Endothelial cell (in vitro differentiated cells): ENCODE results near the gene PRRT2. TPM values are rescaled to one million over a fixed set of nuclear protein-coding genes. Genes with fewer than 3 reads are reported as not detected.

Experiments used
- DNase-seq: peaks from one replicate; pipeline ENCODE4 v3.0.0; 2021; ENCODE audit warnings: low spot score
- H3K27ac Mint-ChIP-seq: one replicate; pipeline ENCODE4 v1.8.0; 2021; ENCODE audit warnings: mixed read lengths, inconsistent platforms; ENCODE audit not compliant: unreplicated experiment
- H3K27me3 Mint-ChIP-seq: one replicate; pipeline ENCODE4 v1.8.0; 2021; ENCODE audit warnings: mild to moderate bottlenecking, moderate library complexity, mixed read lengths, inconsistent platforms; ENCODE audit not compliant: unreplicated experiment
- H3K36me3 Mint-ChIP-seq: one replicate; pipeline ENCODE4 v1.8.0; 2021; ENCODE audit warnings: mild to moderate bottlenecking, low read depth, mixed read lengths, inconsistent platforms; ENCODE audit not compliant: unreplicated experiment
- H3K4me1 Mint-ChIP-seq: one replicate; pipeline ENCODE4 v1.8.0; 2021; ENCODE audit warnings: mild to moderate bottlenecking, mixed read lengths, inconsistent platforms; ENCODE audit not compliant: unreplicated experiment
- H3K4me3 Mint-ChIP-seq: one replicate; pipeline ENCODE4 v1.8.0; 2021; ENCODE audit warnings: mild to moderate bottlenecking, mixed read lengths, inconsistent platforms; ENCODE audit not compliant: unreplicated experiment
- H3K9me3 Mint-ChIP-seq: one replicate; pipeline ENCODE4 v1.8.0; 2021; ENCODE audit warnings: mixed read lengths, inconsistent platforms; ENCODE audit not compliant: unreplicated experiment
- CTCF ChIP-seq: fragments of 200-600 bp; sonication (generic); IDR thresholded peaks from one replicate; pipeline ENCODE4 v1.5.0; 2021; ENCODE audit warnings: antibody characterized with exemption; ENCODE audit not compliant: unreplicated experiment
- total RNA-seq: library from RNA; stranded (reverse); fragmentation: NEBNext Ultra II Directional; extraction: Animal tissue kit (Norgen Biotek cat#: 25700); gene quantifications from one replicate; pipeline ENCODE4 v1.2.1, GENCODE V29; 2021; ENCODE audit not compliant: unreplicated experiment

PRRT2 gene
- total RNA-seq, 1 donor from 2014 or later, result 15.0 TPM

GRCh38 chr16:29864205-29864604 lies 52.2 kb downstream of the PRRT2 start:
- peaks cover 16% of the 10 kb centered on the region for H3K4me1 Mint-ChIP-seq
- H3K27me3 Mint-ChIP-seq, result peaks cover 11% of the 10 kb centered on the region
- DNase-seq, result no peak
- no peak overlapping the region for H3K4me3 Mint-ChIP-seq
- no peak for TF ChIP-seq CTCF
- H3K36me3 Mint-ChIP-seq, result peaks cover 7% of the 10 kb centered on the region
- no peaks in the 10 kb centered on the region for H3K9me3 Mint-ChIP-seq
- H3K27ac Mint-ChIP-seq, result no peak overlapping the region

Other genes starting within 250 kb of the PRRT2 start
- 1.5 TPM for gene SPN, start 148.9 kb upstream of the PRRT2 start, total RNA-seq
- gene QPRT, start 133.0 kb upstream of the PRRT2 start, total RNA-seq, result 30.4 TPM
- not detected for gene C16orf54, start 66.2 kb upstream of the PRRT2 start, total RNA-seq
- gene ZG16, start 33.9 kb upstream of the PRRT2 start, total RNA-seq, result not detected
- gene KIF22, start 21.4 kb upstream of the PRRT2 start, total RNA-seq, result 40.7 TPM
- 407 TPM for gene MAZ, start 5.7 kb upstream of the PRRT2 start, total RNA-seq
- 38.6 TPM for gene PAGR1, start 4.0 kb downstream of the PRRT2 start, total RNA-seq
- 2.0 TPM for gene MVP, start 8.3 kb downstream of the PRRT2 start, total RNA-seq
- gene CDIPT, start 51.0 kb downstream of the PRRT2 start, total RNA-seq, result 85.0 TPM
- gene SEZ6L2, start 87.4 kb downstream of the PRRT2 start, total RNA-seq, result 34.2 TPM
- gene ASPHD1, start 88.3 kb downstream of the PRRT2 start, total RNA-seq, result 3.0 TPM
- 25.8 TPM for gene KCTD13, start 114.0 kb downstream of the PRRT2 start, total RNA-seq
- gene TMEM219, start 149.9 kb downstream of the PRRT2 start, total RNA-seq, result 217 TPM
- 178 TPM for gene TAOK2, start 161.7 kb downstream of the PRRT2 start, total RNA-seq
- gene HIRIP3, start 183.4 kb downstream of the PRRT2 start, total RNA-seq, result 5.2 TPM
- 94.4 TPM for gene INO80E, start 184.0 kb downstream of the PRRT2 start, total RNA-seq
- 7.4 TPM for gene DOC2A, start 198.8 kb downstream of the PRRT2 start, total RNA-seq
- not detected for gene C16orf92, start 211.0 kb downstream of the PRRT2 start, total RNA-seq
- 1.4 TPM for gene TLCD3B, start 219.1 kb downstream of the PRRT2 start, total RNA-seq